SKM-1 treated with dmso at 0.1 percent for 144 hours (cell line): ENCODE results near the gene NAB2.
"Not testable (repeated sequence)": the region's sequence is repeated elsewhere in the genome, so short reads cannot be mapped to it uniquely, and the experiment has no call there.

Source experiments
- DNase-seq: peaks from one replicate; lab custom pipeline; 2025; ENCODE audit not compliant: unreplicated experiment; lab: John Stamatoyannopoulos, UW

Gene NAB2, protein sequence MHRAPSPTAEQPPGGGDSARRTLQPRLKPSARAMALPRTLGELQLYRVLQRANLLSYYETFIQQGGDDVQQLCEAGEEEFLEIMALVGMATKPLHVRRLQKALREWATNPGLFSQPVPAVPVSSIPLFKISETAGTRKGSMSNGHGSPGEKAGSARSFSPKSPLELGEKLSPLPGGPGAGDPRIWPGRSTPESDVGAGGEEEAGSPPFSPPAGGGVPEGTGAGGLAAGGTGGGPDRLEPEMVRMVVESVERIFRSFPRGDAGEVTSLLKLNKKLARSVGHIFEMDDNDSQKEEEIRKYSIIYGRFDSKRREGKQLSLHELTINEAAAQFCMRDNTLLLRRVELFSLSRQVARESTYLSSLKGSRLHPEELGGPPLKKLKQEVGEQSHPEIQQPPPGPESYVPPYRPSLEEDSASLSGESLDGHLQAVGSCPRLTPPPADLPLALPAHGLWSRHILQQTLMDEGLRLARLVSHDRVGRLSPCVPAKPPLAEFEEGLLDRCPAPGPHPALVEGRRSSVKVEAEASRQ

GRCh38 chr12:57088354-57089270 lies at the start of gene NAB2:
Gene NAB2 (plus strand): TSS chr12:57089114. CDS start chr12:57089272, 158 bp downstream.
- peak; percentile 65 for DNase-seq

- DNase-seq = no peak
Observed at GRCh38 chr12:57040211-57040610, 48.7 kb upstream of the NAB2 start.

DNA sequence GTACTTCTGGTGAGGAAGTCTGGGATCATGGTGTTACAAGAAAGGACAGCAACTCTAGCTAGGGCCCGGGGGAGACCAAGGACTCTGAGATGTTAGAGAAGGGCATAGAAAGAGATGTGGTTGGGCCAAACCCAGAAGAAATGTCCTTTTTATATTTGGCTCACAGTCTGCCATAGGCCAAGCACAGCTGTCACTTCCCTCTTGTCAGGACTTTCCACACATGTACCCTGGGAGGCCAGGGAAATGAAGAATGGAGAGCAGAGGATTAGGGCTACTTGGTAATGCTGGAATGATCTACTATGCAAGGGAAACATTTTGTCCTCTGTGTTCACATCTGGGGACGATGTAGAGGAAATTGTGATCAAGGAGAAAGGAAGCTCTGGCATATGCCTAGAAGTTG lies 48.2 kb upstream of the NAB2 start:
- DNase-seq = no peak

DNA sequence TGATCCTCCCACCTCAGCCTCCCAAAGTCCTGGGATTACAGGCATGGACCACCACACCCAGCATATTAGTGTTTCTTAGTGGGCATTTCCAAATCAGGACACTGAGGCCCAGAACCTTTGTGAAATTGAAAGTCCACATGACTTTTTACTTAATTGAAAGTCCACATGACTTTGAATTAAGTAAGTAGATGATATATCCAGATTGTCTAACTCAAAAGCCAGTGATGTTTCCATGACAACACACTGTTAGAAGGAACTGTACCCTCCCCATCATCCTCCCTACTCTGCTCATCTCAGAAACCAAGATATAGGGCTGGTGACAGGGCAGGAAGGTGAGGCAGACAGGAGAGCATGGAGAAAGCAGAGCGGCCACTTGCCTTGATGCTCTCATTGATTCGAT lies 46.2 kb upstream of the NAB2 start:
- DNase-seq = no peak

DNA sequence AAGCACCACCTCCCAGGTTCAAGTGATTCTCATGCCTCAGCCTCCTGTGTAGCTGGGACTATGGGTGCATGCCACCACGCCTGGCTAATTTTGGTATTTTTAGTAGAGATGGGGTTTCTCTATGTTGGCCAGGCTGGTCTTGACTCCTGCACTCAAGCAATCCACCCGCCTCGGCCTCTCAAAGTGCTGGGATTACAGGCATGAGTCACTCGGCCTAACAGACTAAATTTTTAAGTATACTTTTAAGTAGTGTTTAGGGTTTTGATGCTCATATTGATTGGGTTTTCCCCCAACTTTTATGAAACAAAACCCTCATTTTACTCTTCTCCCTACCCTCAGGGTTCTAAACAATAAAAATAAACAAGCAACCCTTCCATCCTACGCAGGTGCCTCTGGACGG lies 44.4 kb upstream of the NAB2 start:
- DNase-seq = no peak

- DNase-seq = no peak
Observed at GRCh38 chr12:57044889-57045288, 44.0 kb upstream of the NAB2 start.

- DNase-seq = no peak
Observed at GRCh38 chr12:57046086-57046791, 42.7 kb upstream of the NAB2 start.

DNA sequence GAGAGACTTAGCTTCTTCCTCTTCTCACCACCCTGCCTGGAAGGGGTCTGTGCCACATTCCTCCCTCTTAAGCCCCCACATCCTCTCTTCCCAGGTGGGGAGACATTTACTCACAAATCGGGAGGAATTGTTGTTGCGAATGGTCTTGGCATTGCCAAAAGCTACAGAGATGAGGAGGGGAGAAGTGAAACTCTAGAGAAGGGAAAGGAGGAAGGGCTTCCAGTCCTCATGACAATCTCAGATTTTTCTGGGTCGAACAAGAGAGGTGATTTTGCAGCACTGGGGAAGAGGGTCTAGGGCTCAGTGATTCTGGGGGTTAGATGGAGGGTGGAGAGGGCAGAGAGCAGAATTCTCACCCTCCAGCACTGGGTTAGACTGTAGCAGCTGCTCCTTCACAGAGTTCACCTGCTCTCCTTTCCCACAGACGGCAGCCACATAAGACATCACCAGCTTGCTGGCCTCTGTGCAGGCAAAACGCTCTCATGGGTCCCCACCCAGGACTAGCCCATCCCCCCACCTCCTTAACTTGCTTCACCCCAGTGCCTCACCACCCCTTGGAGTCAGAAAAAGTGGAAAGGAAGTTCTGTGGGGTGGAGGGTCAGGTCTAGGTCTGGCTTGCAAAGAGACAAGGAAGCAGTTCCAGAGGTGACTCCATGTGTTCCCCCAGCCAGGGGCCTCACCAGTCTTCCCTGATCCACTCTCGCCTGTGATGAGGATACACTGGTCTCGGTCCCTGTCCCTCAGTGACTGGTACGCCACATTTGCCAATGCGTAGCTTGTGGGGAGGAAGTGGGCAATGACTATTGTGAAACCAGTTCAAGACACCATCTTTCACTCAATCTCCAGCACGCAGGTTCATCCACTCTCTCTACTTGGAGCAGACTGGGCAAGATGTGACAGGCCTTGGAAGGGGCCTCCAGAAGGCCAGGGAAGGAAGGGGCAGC lies 41.7 kb upstream of the NAB2 start:
- peak; percentile 56 for DNase-seq

DNA sequence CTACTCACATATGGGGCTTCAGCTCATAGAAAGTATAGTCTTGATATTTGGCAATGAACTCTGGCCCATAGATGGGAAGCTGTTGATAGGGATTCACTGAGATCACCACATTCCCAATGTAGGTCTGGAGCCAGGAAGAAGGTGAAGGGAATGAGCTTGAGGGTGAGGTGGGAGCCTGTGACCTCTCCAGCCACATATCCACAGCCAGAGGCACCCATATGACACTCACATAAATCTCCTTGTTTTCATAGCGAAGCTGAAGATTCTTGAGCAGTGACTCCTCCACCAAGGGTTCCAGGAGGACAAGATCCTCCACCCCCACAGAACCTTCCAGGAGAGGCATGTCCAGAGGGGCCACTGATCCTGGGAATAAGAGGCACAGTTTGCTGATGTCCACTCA lies 40.9 kb upstream of the NAB2 start:
- no peak for DNase-seq

DNA sequence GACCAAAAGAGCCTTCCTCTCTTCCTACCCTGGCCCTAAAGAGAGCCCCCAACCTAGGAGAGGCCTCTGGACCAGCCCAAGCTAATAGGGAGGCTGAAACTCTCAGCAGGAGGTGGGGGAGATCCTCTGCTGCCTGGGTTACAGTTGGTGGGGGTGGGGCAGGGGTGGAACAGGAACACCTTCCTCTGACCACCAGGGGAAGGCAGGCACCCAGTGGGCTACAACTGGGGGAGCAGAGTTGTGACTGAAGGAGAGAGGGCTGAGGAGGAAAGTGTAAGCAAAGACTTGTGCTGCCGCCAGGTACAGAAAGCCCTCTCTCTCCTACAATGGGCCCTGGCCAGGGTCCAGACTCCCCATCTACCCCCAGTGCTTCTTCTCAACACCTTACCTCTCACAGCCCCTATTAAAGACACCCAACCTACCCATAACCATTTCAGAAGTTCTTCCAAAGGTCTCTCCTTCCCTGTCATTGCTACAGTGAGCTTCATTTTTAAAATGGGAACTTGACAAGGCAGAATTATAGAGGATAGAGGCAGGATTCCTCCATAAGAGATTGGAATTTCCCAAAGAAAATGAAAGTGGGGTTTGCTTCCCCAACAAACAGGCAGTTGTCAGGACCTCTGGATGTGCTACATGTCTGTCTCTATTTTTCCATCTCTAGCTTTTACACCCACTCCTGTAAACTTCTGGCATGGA lies 40.3 kb upstream of the NAB2 start:
- no peak for DNase-seq

DNA sequence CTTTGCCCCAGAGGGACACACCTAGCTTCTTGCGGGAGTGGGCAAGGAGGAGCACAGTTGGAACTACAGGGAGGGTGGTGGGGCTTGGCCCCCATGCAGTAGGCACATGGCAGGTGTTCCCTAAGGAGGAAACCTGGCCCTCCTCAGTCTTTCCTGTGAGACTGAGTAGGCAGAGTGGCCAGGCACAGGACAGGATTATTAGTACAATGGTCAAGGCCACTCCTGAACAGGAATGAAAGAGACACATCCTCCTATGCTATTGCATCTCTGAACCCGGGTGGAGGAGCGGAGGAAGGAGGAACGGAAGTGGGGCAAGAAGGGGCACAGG lies 39.8 kb upstream of the NAB2 start:
- DNase-seq = no peak

DNA sequence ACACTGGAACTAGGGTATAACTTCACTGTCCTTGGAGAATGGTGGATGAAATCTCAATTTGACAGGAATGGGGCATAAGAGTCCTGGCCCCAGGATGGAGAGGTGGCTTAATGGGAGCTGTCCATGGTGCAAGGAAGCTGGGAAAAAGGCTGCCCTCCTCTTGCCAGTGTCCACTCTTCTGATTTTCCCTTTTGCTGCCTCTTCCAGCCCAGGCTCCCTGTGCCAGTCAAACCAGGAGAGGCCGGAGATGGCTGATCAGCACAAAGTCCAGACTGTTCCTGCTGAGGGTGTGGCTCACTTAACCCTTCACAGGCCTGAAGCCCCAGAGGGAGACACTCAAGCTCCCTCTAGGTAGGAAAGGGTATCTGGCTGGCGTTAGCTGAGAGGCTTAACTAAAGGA lies 39.0 kb upstream of the NAB2 start, which contains the start of gene MYO1A:
Gene MYO1A, minus strand, starts transcription at position 240 of the 400 bp plus-strand sequence. CDS start 1,806 bp downstream, outside the sequence.
- DNase-seq = no peak

- no peak for DNase-seq
Observed at GRCh38 chr12:57051011-57051410, 37.9 kb upstream of the NAB2 start.

DNA sequence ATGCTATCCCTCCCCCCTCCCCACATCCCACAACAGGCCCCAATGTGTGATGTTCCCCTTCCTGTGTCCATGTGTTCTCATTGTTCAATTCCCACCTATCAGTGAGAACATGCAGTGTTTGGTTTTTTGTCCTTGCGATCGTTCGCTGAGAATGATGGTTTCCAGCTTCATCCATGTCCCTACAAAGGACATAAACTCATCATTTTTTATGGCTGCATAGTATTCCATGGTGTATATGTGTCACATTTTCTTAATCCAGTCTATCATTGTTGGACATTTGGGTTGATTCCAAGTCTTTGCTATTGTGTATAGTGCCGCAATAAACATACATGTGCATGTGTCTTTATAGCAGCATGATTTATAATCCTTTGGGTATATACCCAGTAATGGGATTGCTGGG lies 35.8 kb upstream of the NAB2 start:
- DNase-seq = not testable (repeated sequence)

GRCh38 chr12:57053901-57054300 lies 35.0 kb upstream of the NAB2 start:
- not testable (repeated sequence) for DNase-seq

DNA sequence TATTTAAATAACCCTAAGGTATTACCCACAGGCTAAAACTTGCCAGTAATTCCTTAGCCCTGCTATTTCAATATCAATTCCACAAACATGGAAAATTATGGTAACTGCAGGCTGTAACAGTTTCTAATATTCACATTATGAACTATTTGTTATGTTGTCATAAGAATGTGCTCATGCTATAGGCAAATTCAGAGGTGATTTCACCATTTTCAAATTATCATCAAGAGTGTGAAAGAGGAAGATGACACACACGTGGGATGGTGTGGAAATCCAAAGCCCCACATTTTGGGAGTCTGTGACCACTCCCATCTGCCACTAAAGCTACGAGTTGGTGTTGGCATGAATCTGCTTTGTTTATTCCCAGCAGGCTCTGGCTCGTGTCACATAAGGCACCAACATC lies 33.1 kb upstream of the NAB2 start:
- no peak for DNase-seq

DNA sequence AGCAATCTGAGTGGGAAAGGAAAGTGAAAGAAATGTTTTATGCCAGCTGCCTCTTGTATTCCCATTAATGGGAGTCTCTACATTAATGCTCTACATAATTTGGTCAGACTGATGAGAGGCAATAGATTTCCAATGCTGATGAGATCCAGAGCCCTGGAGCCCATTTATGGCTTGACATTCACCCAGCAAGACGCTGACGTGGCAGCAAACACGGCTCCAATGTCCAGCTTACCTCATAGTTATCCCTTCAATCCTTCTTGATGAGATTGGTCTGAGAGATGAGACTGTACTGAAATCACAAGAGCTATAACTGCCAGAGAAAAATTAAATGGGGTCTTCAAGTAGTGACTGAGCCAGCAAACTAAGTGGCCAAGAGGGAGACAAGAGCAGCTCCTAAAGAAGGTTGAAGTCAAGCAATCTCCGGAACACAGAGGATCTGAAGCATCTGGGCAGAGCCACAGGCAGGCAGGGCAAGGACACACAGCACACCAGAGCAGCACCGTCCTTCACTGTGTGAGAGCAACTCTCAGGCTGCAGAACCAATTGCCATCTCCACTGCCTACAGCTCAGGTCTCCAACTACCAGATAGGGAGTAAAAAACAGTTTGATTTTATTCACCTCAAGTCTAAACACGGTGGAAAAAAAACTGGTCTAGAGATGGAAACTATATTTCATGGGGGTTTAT lies 31.7 kb upstream of the NAB2 start:
- no peak for DNase-seq

- DNase-seq = no peak
Observed at GRCh38 chr12:57058454-57058853, 30.5 kb upstream of the NAB2 start.
